HAP-1 (cell line): Measurements from ENCODE around the gene PITRM1.

Experiments used
- DNase-seq, 2 experiments: peaks; one replicate each; pipeline ENCODE4 v3.0.0-alpha.2; 2016 to 2020; ENCODE audit warnings: low spot score in 2 of 2
- H3K27me3 ChIP-seq: fragments of 250-450 bp; sonication (Bioruptor Pico); 2 replicates; pipeline ENCODE4 v1.5.1; 2020; ENCODE audit warnings: low read depth, mild to moderate bottlenecking, moderate library complexity
- H3K36me3 ChIP-seq: fragments of 250-450 bp; sonication (Bioruptor Pico); replicated peaks from 2 replicates; pipeline ENCODE4 v1.5.1; 2020; ENCODE audit warnings: mild to moderate bottlenecking
- H3K4me1 ChIP-seq: fragments of 250-450 bp; sonication (Bioruptor Pico); 2 replicates; pipeline ENCODE4 v1.5.1; 2020; ENCODE audit warnings: mild to moderate bottlenecking
- H3K4me3 ChIP-seq: fragments of 250-450 bp; sonication (Bioruptor Pico); 2 replicates; pipeline ENCODE4 v1.5.1; 2020; ENCODE audit warnings: mild to moderate bottlenecking, moderate library complexity
- H3K9me3 ChIP-seq: fragments of 250-450 bp; sonication (Bioruptor Pico); 2 replicates; pipeline ENCODE4 v1.5.1; 2020; ENCODE audit warnings: mild to moderate bottlenecking, moderate library complexity
- in situ Hi-C: fragments of 300-500 bp; cut with MboI; formaldehyde crosslinking; loops from 3 replicates; pipeline ENCODE4 v1.14.3; 2020; ENCODE audit warnings: low sequenced_read_pairs, inconsistent platforms, mixed read lengths

Gene PITRM1

GRCh38 chr10:3148041-3148440, 24.5 kb downstream of the PITRM1 start:
- no peak for DNase-seq
- in situ Hi-C loops, result no loop called here
- peaks cover 51% of the 10 kb centered on the region for H3K36me3 ChIP-seq
- no peaks in the 10 kb centered on the region for H3K4me1 ChIP-seq
- H3K9me3 ChIP-seq, result no peaks in the 10 kb centered on the region
- H3K27me3 ChIP-seq, result no peaks in the 10 kb centered on the region
- no peak overlapping the region for H3K4me3 ChIP-seq

GRCh38 chr10:3147117-3147820, 25.3 kb downstream of the PITRM1 start:
- in situ Hi-C loops, result no loop called here
- no peaks in the 10 kb centered on the region for H3K9me3 ChIP-seq
- no peak for DNase-seq
- H3K4me3 ChIP-seq, result no peak overlapping the region
- H3K4me1 ChIP-seq, result no peaks in the 10 kb centered on the region
- peaks cover 55% of the 10 kb centered on the region for H3K36me3 ChIP-seq
- no peaks in the 10 kb centered on the region for H3K27me3 ChIP-seq

- no peaks in the 10 kb centered on the region for H3K9me3 ChIP-seq
- in situ Hi-C loops, result no loop called here
- H3K4me1 ChIP-seq, result no peaks in the 10 kb centered on the region
- DNase-seq, result no peak
- H3K27me3 ChIP-seq, result no peaks in the 10 kb centered on the region
- H3K36me3 ChIP-seq, result peaks cover 60% of the 10 kb centered on the region
- no peak overlapping the region for H3K4me3 ChIP-seq
Measured at GRCh38 chr10:3146289-3146688, 26.3 kb downstream of the PITRM1 start.

DNA sequence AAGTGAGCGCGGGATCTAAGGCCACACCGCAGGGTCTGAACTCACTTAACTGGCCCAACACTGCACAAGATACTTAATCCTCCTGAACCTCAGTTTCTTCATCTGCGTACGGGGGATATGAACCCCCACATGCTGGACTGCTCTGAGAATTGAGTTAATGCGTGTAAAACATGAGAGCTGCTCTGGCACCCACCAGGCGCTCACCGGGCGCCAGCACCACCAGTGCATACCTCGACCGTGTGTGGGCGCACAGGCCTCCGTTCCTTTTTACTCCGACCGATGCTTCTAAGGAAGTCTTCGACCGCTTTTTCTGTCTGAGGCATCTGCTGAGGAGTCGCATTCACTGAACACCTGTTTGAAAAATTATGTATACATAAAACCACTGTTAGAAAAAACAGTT, 27.2 kb downstream of the PITRM1 start:
- Histone ChIP-seq H3K4me1 (no peaks in the 10 kb centered on the region), H3K27me3 (no peaks in the 10 kb centered on the region), H3K9me3 (no peaks in the 10 kb centered on the region), H3K36me3 (peaks cover 58% of the 10 kb centered on the region), H3K4me3 (no peak overlapping the region)
- in situ Hi-C loops, result no loop called here
- no peak for DNase-seq

DNA sequence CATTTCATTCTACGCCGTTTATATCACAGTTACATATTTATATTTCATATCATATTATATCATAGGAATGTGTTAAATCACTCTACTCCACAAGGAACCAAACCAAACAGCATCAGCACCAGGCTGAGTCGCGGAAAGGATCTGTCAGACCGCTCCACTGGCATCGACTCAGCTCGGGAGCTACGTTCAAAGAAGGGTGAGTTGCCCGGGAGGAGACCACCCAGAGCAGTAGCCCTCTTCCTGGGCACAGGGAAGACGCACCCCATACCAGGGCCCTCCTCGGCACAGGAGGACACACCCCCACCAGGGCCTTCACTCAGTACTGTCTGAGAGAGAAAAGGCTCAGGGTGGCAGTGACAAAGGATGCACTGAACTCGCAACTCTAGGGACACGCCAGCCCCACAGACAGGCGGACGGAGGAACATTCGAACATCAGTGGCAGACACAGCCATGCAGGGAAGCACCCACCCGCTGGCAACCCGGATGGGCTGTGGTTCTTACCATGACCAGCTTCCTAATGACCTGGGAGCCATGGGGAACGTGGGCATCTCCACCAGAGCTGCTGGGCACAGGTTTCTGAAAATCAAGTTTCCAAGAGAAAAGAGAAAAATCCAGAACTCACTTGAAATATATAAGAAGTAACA, 28.7 kb downstream of the PITRM1 start:
- Histone ChIP-seq H3K4me1 (no peaks in the 10 kb centered on the region), H3K27me3 (no peaks in the 10 kb centered on the region), H3K36me3 (peaks cover 63% of the 10 kb centered on the region), H3K4me3 (no peak overlapping the region), H3K9me3 (no peaks in the 10 kb centered on the region)
- in situ Hi-C loops, result no loop called here
- DNase-seq, result no peak

- no peak overlapping the region for H3K4me3 ChIP-seq
- H3K9me3 ChIP-seq, result no peaks in the 10 kb centered on the region
- H3K4me1 ChIP-seq, result no peaks in the 10 kb centered on the region
- no peaks in the 10 kb centered on the region for H3K27me3 ChIP-seq
- in situ Hi-C loops, result no loop called here
- no peak for DNase-seq
- H3K36me3 ChIP-seq, result peaks cover 69% of the 10 kb centered on the region
Measured at GRCh38 chr10:3143366-3143765, 29.2 kb downstream of the PITRM1 start.

DNA sequence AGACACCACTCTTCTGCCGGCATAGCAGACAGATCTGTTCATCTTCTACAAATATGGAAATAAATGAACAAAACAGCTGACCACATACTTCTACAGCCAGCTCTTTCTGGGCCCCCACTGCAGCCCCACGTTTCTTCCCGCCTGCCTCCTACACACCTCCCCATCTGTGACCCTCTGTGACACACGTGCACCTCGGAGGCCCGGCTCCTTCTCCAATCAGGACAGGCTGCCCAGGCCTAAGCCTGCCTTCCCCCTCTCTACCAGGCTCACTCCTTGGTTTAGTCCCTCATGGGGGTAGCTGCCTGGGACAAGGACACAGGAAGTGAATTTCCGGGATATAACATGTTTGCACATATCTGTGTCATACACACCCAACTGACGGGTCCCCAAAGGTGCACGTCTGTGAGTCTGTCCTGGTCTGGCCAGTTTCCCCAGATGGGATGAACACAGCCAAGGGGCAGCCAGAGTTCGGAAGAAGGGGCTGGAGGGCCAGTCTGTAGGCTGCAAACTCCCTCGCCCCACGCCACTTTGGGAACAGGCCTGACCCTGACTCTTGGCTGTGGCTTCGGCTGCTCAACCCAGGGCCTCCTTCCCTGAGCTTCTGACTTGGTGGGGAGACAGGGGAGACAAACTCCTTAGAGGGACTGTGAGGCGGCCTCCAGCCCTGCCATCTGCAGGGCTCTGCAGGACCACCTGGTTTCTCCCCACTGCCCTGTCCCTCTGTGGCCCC, 30.3 kb downstream of the PITRM1 start:
- H3K27me3 ChIP-seq, result no peaks in the 10 kb centered on the region
- no peak for DNase-seq
- peaks cover 75% of the 10 kb centered on the region for H3K36me3 ChIP-seq
- H3K9me3 ChIP-seq, result no peaks in the 10 kb centered on the region
- no peak overlapping the region for H3K4me3 ChIP-seq
- no peaks in the 10 kb centered on the region for H3K4me1 ChIP-seq
- in situ Hi-C loops, result no loop called here

DNA sequence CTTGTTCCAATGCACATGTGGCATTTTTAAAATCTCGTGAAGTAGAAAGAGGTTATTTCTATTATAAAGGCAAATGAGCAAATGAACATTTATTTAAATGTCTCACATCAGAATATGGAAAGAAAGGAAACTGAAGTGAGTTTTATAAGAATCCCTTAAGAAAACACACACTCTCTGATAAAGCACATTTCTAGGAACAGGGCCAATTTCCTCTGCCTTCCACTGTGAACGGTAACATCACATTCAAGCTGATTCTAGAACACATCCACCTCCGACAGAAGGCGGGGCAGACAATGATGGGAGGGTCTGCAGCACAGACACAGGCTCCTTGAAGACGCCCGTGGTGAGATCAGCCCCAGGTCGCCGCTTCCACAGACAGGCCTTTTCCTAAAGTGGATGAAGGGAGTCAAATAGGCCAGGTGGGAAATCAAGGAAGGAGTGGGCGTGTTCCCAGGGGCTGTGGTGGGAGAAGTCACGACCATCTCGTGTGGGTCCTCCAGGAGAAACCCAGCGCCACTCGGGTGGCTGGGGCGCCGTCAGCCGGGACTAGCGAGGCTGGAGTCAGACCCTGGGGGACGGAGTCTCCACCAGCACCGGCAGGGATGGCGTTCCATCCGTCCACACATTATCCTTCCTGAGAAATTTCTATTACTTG, 31.1 kb downstream of the PITRM1 start:
- no peaks in the 10 kb centered on the region for H3K4me1 ChIP-seq
- no peaks in the 10 kb centered on the region for H3K27me3 ChIP-seq
- H3K36me3 ChIP-seq, result peaks cover 74% of the 10 kb centered on the region
- no peak for DNase-seq
- no peak overlapping the region for H3K4me3 ChIP-seq
- in situ Hi-C loops, result no loop called here
- no peaks in the 10 kb centered on the region for H3K9me3 ChIP-seq

- Histone ChIP-seq H3K36me3 (peaks cover 84% of the 10 kb centered on the region), H3K4me1 (no peaks in the 10 kb centered on the region), H3K27me3 (no peaks in the 10 kb centered on the region), H3K9me3 (no peaks in the 10 kb centered on the region), H3K4me3 (no peak overlapping the region)
- no peak for DNase-seq
- in situ Hi-C loops, result no loop called here
Measured at GRCh38 chr10:3140280-3140679, 32.3 kb downstream of the PITRM1 start.

GRCh38 chr10:3139216-3139910, 33.2 kb downstream of the PITRM1 start:
- in situ Hi-C loops, result no loop called here
- H3K4me1 ChIP-seq, result no peaks in the 10 kb centered on the region
- H3K9me3 ChIP-seq, result no peaks in the 10 kb centered on the region
- H3K27me3 ChIP-seq, result no peaks in the 10 kb centered on the region
- peak; percentile 51 to 63 for DNase-seq
- peaks cover 84% of the 10 kb centered on the region for H3K36me3 ChIP-seq
- H3K4me3 ChIP-seq, result no peak overlapping the region

DNA sequence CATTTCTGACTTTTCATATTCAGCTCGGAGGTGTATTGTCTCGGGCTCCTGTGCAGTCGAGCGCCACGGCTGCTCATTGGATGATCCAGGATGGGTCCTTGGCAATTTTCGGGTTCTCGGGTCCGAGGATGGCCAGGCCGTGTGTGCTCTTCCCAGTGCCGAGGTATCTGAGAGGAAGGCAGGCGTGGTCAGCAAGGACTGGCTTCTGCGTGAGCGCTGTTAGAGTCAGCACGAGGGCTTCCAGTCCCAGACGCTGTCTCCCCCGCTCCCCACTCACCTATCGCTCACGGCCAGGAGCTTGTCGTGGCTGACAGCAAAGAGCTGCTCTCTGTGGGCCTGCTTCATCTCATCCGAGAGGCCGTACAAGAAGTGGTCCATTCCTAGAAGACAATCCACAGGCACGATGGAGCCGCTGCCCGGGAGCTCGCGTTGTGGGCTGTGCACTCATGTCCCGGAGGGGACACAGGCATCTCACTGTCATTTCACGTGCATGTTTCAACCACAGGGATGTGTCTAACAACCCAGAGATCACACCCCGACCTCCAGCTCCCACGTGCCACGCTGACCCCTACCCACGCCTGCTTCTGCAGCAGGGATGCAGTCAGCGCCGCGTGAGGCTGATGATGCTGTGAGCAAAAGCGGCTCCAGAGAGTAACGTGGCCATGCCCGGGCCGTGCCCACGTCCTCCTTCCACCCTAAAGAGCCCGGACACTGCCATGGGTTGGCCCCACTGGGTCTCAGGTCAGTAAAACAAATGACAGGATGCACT, 34.4 kb downstream of the PITRM1 start:
- no peaks in the 10 kb centered on the region for H3K4me1 ChIP-seq
- H3K4me3 ChIP-seq, result no peak overlapping the region
- H3K36me3 ChIP-seq, result peaks cover 84% of the 10 kb centered on the region
- in situ Hi-C loops, result no loop called here
- DNase-seq, result no peak
- no peaks in the 10 kb centered on the region for H3K27me3 ChIP-seq
- no peaks in the 10 kb centered on the region for H3K9me3 ChIP-seq

DNA sequence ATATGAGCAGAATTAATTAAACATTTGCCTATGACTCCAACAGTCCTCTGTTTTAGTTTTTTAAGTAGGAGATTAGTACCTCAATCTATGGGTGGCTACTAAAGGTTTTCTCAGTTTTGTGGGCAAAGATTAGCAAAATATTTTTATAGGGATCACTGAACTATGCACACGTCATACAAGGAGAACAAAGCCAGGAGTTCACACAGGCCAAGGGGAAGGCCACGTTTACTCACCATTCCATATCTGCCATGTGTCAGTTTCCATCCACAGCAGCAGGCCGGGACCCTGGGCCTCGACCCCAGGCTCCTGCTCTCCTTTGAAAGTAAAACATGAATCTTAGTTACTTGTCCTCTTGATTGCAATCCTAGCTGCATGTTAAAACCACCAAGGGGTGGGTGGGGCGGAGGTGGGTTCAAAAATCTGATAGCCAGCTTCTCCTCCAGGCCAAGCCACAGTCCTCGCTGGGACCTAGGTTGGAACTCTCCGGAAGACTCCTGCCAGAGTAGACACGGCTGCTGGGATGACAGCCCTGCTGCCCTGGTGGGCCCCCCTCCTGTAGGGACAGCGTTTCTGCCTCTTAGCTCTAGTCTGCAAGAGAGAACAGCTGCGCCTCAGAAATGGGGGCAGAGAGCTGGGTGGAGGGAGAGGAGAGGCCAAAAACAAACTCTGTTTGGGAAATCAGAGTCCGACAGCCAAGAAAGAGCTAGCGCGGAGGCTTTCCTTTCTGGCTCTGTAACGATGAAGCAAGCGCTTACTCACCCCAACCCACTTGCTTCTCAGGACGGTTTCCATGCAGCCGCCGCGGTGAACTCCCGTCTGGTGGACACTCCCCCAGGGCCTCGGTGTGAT, 35.6 kb downstream of the PITRM1 start:
- Histone ChIP-seq H3K4me1 (no peaks in the 10 kb centered on the region), H3K27me3 (no peaks in the 10 kb centered on the region), H3K9me3 (no peaks in the 10 kb centered on the region), H3K36me3 (peaks cover 90% of the 10 kb centered on the region), H3K4me3 (no peak overlapping the region)
- in situ Hi-C loops, result no loop called here
- DNase-seq, result no peak
